Activated B cell treated with CpG ODN at 0.5 μM for 24 hours (primary cell): ENCODE data around the gene CDX1. TPM values are rescaled to one million over a fixed set of nuclear protein-coding genes. Genes with fewer than 3 reads are reported as not detected.

ENCODE experiments used
- ATAC-seq: fragments of 200-7000 bp; cut with Tn5 transposase; one replicate; pipeline ENCODE4 v1.10.0; 2021; ENCODE audit warnings: low read depth, mild to moderate bottlenecking, moderate library complexity
- CTCF ChIA-PET: fragments of 350-600 bp; sonication (Branson Sonifier 250); formaldehyde crosslinking; loops from one replicate; lab custom pipeline; 2021; ENCODE audit warnings: antibody characterized with exemption; lab: Charles Lee
- POLR2A ChIA-PET: fragments of 350-600 bp; sonication (Branson Sonifier 250); formaldehyde crosslinking; loops from one replicate; lab custom pipeline; 2021; ENCODE audit warnings: antibody characterized with exemption; lab: Charles Lee
- DNase-seq: peaks from one replicate; pipeline ENCODE4 v3.0.0; 2022
- H3K27ac Mint-ChIP-seq: one replicate; pipeline ENCODE4 v1.8.0; 2020; ENCODE audit warnings: mixed read lengths
- H3K27me3 Mint-ChIP-seq: one replicate; pipeline ENCODE4 v1.8.0; 2021; ENCODE audit warnings: mixed read lengths
- H3K36me3 Mint-ChIP-seq: one replicate; pipeline ENCODE4 v1.8.0; 2021; ENCODE audit warnings: low read depth, mixed read lengths
- H3K4me1 Mint-ChIP-seq: one replicate; pipeline ENCODE4 v1.8.0; 2021; ENCODE audit warnings: mixed read lengths
- H3K4me3 Mint-ChIP-seq: one replicate; pipeline ENCODE4 v1.8.0; 2020; ENCODE audit warnings: mild to moderate bottlenecking, mixed read lengths
- H3K9me3 Mint-ChIP-seq: one replicate; pipeline ENCODE4 v1.8.0; 2020; ENCODE audit warnings: mixed read lengths
- intact Hi-C: fragments of 100-400 bp; cut with micrococcal nuclease; formaldehyde crosslinking; loops from one replicate; pipeline ENCODE4 v1.15.1; 2024
- total RNA-seq: library from RNA; stranded (reverse); gene quantifications from 2 replicates; pipeline ENCODE4 v1.2.3, GENCODE V29; 2022
- TF ChIP-seq, protein P1 (sequence below): fragments of 200-600 bp; IDR thresholded peaks from one replicate; pipeline ENCODE4 v1.8.0; 2022; ENCODE audit warnings: antibody characterized with exemption, mild to moderate bottlenecking

The CDX1 gene
- total RNA-seq, 1 donor from 2014 or later, result not detected

- Mint-ChIP-seq H3K27ac (no peak overlapping the region), H3K27me3 (peaks cover 15% of the 10 kb centered on the region), H3K36me3 (no peaks in the 10 kb centered on the region), H3K9me3 (no peaks in the 10 kb centered on the region), H3K4me3 (no peak overlapping the region), H3K4me1 (peaks cover 1% of the 10 kb centered on the region)
- POLR2A ChIA-PET, result no interaction called here
- intact Hi-C loops, result loop anchor here (1.0 to 2.0 kb wide), 6 partner anchors 57 to 582 kb away; no protein-coding TSS in a partner anchor
- CTCF ChIA-PET, result interaction anchor here (0.7 to 1.4 kb wide), 8 partner anchors 17 to 582 kb away, joined by 3 to 7 read pairs (median 4); no protein-coding TSS in a partner anchor
- no peak for ATAC-seq
- no peak for DNase-seq
- TF ChIP-seq, protein P1, sequence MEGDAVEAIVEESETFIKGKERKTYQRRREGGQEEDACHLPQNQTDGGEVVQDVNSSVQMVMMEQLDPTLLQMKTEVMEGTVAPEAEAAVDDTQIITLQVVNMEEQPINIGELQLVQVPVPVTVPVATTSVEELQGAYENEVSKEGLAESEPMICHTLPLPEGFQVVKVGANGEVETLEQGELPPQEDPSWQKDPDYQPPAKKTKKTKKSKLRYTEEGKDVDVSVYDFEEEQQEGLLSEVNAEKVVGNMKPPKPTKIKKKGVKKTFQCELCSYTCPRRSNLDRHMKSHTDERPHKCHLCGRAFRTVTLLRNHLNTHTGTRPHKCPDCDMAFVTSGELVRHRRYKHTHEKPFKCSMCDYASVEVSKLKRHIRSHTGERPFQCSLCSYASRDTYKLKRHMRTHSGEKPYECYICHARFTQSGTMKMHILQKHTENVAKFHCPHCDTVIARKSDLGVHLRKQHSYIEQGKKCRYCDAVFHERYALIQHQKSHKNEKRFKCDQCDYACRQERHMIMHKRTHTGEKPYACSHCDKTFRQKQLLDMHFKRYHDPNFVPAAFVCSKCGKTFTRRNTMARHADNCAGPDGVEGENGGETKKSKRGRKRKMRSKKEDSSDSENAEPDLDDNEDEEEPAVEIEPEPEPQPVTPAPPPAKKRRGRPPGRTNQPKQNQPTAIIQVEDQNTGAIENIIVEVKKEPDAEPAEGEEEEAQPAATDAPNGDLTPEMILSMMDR, result no peak
These were observed 52.1 kb downstream of the CDX1 start for GRCh38 chr5:150218693-150219035.

DNA sequence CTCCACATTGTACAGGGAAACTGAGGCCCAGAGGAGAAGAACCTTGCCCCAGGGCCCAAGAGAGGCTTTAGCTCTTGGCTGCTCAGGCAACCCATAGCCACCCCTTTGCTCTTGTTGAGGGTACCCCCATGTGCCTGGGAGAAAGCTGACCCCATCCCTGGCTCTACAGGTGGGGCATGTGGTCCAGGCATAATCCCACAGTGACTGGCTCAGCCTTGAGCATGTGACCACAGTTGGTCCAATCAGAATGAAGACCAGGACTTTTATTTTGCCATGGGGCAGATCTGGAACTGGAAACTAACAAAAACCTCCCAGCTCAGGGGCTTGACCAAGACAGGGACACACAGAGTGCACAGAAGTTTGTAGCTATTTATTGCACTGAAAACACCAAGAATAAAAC lies 52.6 kb downstream of the CDX1 start:
- Mint-ChIP-seq H3K27me3 (peaks cover 15% of the 10 kb centered on the region), H3K9me3 (no peaks in the 10 kb centered on the region), H3K36me3 (no peaks in the 10 kb centered on the region), H3K4me3 (no peak overlapping the region), H3K4me1 (peaks cover 1% of the 10 kb centered on the region), H3K27ac (no peak overlapping the region)
- TF ChIP-seq, protein P1, result no peak
- intact Hi-C loops, result loop anchor here (2.0 kb wide), 1 partner anchor 228 kb away; no protein-coding TSS in a partner anchor
- ChIA-PET CTCF (interaction anchor here (0.9 to 1.4 kb wide), 4 partner anchors 88 to 389 kb away, joined by 3 to 6 read pairs (median 4); no protein-coding TSS in a partner anchor), POLR2A (no interaction called here)
- DNase-seq (no peak), ATAC-seq (no peak)

DNA sequence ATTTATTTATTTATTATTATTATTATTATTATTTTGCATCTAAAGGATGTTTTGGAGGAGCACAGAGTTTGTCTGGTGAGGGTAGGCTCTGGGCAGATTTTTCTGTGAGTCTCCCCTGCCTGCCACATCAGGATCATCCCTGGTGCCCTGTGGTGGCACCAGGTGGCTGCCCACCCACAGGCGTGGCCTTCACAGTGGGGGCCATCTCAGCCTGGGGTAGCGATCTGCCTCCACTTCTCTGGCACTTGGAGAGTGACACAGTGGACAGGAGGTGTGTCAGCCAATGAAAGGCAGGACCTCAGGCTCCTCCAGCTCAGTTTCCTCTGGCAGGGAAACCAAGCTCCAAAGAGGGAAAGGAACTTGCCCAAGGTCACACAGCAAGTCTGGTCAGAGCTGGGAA lies 53.3 kb downstream of the CDX1 start:
- H3K9me3 Mint-ChIP-seq, result no peaks in the 10 kb centered on the region
- CTCF ChIA-PET, result interaction anchor here (0.8 to 0.9 kb wide), 2 partner anchors 159 to 386 kb away, joined by 3 read pairs; no protein-coding TSS in a partner anchor
- ATAC-seq (no peak), DNase-seq (no peak)
- H3K36me3 Mint-ChIP-seq, result no peaks in the 10 kb centered on the region
- no peak overlapping the region for H3K27ac Mint-ChIP-seq
- peaks cover 1% of the 10 kb centered on the region for H3K4me1 Mint-ChIP-seq
- H3K4me3 Mint-ChIP-seq, result no peak overlapping the region
- peaks cover 15% of the 10 kb centered on the region for H3K27me3 Mint-ChIP-seq
- intact Hi-C loops, result loop anchor here (2.0 kb wide), 1 partner anchor 229 kb away; no protein-coding TSS in a partner anchor
- POLR2A ChIA-PET, result no interaction called here
- TF ChIP-seq, protein P1, result no peak

GRCh38 chr5:150221471-150221870 lies 54.9 kb downstream of the CDX1 start:
- Mint-ChIP-seq H3K27me3 (peaks cover 15% of the 10 kb centered on the region), H3K27ac (no peak overlapping the region), H3K4me1 (peaks cover 1% of the 10 kb centered on the region), H3K36me3 (no peaks in the 10 kb centered on the region), H3K4me3 (no peak overlapping the region), H3K9me3 (no peaks in the 10 kb centered on the region)
- ChIA-PET CTCF (no interaction called here), POLR2A (no interaction called here)
- intact Hi-C loops, result no loop called here
- no peak for DNase-seq
- TF ChIP-seq, protein P1, result no peak
- no peak for ATAC-seq

DNA sequence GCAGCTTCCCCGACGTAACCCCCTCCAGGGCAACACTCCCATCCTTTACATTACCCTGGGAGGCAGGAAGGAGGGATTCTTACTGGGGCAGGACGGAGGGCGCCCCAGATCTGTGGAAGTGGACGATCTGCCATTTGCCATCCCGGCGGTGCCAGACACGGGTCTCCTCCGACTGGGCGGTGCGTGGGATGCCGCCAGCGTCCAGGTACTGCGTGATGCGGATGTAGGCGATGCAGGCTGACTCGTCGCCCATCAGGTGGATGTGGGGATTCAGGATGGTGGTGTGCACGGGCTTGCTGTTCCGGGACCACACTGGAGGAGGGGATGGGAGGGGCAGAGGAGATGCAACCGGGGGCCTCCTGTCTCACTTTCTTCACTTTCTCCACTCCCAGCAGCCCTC lies 56.3 kb downstream of the CDX1 start:
- intact Hi-C loops, result no loop called here
- ATAC-seq, result no peak

More for the DNA sequence above, 56.3 kb downstream of the CDX1 start:
- Mint-ChIP-seq H3K4me3 (no peak overlapping the region), H3K36me3 (no peaks in the 10 kb centered on the region), H3K4me1 (peaks cover 1% of the 10 kb centered on the region), H3K27me3 (peaks cover 8% of the 10 kb centered on the region), H3K9me3 (no peaks in the 10 kb centered on the region), H3K27ac (no peak overlapping the region)
- ChIA-PET CTCF (no interaction called here), POLR2A (no interaction called here)
- no peak for DNase-seq
- TF ChIP-seq, protein P1, result no peak
